Skeletal muscle satellite cell (primary cell): ENCODE results near the gene ZNF516.

ENCODE experiments used
- H3K27me3 ChIP-seq: 2 replicates; pipeline ENCODE4 v1.7.0; 2013; ENCODE audit warnings: low read length; ENCODE audit not compliant: control insufficient read depth, insufficient read depth
- H3K36me3 ChIP-seq: 2 replicates; pipeline ENCODE4 v1.7.0; 2013; ENCODE audit warnings: mild to moderate bottlenecking, control low read depth, low read length; ENCODE audit not compliant: insufficient read depth
- H3K4me1 ChIP-seq: 2 replicates; pipeline ENCODE4 v1.7.0; 2013; ENCODE audit warnings: low read length; ENCODE audit not compliant: control insufficient read depth, insufficient read depth
- H3K4me2 ChIP-seq: 2 replicates; pipeline ENCODE4 v1.7.0; 2013; ENCODE audit warnings: mild to moderate bottlenecking, low read length
- H3K4me3 ChIP-seq: 2 replicates; pipeline ENCODE4 v1.7.0; 2013; ENCODE audit warnings: low read length
- H3K9ac ChIP-seq: 2 replicates; pipeline ENCODE4 v1.7.0; 2013; ENCODE audit warnings: mild to moderate bottlenecking, low read depth, low read length, moderate library complexity
- H3K9me3 ChIP-seq: replicated peaks from 2 replicates; pipeline ENCODE4 v1.7.0; 2013; ENCODE audit warnings: mild to moderate bottlenecking, control low read depth, low read length

Gene ZNF516

DNA sequence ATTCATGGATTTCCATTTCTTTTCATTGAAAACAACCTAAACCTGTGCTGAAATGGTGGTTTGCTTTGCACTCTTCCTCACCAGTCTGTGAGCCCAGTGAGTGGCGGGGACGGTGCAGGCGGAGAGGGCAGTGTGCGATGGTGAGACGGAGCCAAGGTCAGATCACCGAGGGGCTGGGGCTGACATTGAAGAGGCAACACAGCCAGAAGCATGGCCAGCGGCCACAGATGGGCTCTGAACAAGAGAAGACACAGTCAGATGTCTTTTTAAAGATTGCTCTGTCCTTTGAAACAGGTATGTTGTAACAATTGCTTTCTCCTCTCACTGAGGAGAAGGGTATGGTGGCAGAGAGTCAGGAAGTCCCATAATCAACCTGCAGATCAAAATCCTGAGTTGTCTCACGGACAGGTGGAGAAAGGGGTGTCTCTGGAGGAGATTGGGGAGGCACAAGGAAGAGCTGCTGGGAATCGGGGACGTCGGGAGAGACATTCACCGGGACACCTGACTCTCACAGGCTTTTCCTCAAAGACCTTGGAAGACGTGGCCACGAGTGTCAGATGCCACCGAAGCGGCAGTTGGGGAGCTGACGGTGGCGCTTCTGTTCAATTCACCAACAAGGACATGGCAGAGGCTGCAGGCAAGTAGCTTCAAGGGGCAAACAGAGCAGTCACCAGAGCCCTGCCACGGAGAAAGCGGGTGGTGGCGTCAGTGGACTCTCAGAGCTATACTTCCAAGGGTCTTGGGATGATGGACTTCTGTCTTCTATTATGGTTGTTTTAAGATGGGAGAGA, 12.1 kb upstream of the ZNF516 start:
- Histone ChIP-seq H3K27me3 (peaks cover 20% of the 10 kb centered on the region), H3K9ac (no peak overlapping the region), H3K4me2 (no peak overlapping the region), H3K9me3 (no peaks in the 10 kb centered on the region), H3K36me3 (no peaks in the 10 kb centered on the region), H3K4me3 (no peak overlapping the region), H3K4me1 (no peaks in the 10 kb centered on the region)

DNA sequence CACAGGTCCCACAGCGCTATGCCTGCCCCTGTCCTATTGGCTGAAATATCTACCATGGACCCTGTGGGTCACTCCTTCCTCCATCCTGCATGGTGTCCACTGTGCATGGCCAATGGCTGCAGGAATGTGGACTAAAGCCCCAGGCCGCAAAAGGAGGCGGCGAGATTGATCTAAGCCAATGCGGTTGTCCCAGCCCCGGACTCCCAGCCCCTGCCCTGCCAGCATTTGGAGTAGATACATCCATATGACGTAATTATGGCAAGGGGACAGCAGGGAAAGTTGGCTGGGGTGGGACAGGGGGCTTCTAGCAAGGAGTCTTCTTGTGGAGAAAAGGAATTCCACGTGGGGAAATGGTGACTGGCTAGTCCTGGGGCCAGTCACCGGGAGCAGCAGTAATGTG, 11.4 kb upstream of the ZNF516 start:
- no peaks in the 10 kb centered on the region for H3K4me1 ChIP-seq
- H3K27me3 ChIP-seq, result peaks cover 20% of the 10 kb centered on the region
- H3K4me3 ChIP-seq, result no peak overlapping the region
- H3K9ac ChIP-seq, result no peak overlapping the region
- H3K9me3 ChIP-seq, result no peaks in the 10 kb centered on the region
- no peaks in the 10 kb centered on the region for H3K36me3 ChIP-seq
- H3K4me2 ChIP-seq, result no peak overlapping the region

DNA sequence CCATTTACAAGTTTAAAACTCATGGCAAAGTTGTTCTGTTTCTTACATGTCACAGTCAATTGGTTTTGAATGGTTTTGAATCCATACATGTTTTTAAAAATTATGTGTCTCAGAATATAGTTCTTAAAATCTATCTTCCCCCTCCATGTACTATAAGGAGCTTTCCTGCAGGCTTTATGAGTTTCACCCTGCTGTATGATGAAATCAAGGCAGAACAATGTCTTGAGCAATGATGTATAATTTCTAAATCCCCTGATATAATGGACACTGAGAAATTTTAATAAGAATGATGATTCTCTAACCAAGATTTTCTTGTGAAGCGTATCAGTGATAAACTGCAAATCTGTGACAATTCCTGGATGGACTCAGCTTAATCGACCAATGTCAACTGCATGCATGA, 10.6 kb upstream of the ZNF516 start:
- Histone ChIP-seq H3K36me3 (no peaks in the 10 kb centered on the region), H3K4me2 (no peak overlapping the region), H3K4me3 (no peak overlapping the region), H3K9ac (no peak overlapping the region), H3K27me3 (peaks cover 20% of the 10 kb centered on the region), H3K4me1 (no peaks in the 10 kb centered on the region), H3K9me3 (no peaks in the 10 kb centered on the region)

DNA sequence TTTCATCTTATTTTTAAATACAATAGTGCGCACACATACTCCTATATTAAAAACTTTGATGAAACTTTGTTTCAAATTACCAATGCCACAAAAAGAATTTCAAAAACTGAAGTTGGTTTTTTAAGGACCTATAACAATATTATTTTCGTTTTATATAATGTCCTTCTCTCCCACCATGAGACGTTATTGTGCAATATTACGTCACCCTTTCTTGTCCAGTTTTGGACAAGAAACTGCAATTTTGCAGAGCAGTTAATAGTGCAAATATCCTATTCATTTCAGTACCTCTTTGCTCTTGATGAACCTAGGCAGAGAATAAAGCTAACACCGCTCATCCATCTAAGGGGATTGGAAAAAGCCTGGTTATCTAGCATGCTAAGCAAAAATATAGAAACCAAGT, 9.7 kb upstream of the ZNF516 start:
- no peaks in the 10 kb centered on the region for H3K9me3 ChIP-seq
- no peaks in the 10 kb centered on the region for H3K36me3 ChIP-seq
- H3K4me2 ChIP-seq, result no peak overlapping the region
- no peak overlapping the region for H3K9ac ChIP-seq
- no peak overlapping the region for H3K4me3 ChIP-seq
- peaks cover 15% of the 10 kb centered on the region for H3K27me3 ChIP-seq
- H3K4me1 ChIP-seq, result no peaks in the 10 kb centered on the region

DNA sequence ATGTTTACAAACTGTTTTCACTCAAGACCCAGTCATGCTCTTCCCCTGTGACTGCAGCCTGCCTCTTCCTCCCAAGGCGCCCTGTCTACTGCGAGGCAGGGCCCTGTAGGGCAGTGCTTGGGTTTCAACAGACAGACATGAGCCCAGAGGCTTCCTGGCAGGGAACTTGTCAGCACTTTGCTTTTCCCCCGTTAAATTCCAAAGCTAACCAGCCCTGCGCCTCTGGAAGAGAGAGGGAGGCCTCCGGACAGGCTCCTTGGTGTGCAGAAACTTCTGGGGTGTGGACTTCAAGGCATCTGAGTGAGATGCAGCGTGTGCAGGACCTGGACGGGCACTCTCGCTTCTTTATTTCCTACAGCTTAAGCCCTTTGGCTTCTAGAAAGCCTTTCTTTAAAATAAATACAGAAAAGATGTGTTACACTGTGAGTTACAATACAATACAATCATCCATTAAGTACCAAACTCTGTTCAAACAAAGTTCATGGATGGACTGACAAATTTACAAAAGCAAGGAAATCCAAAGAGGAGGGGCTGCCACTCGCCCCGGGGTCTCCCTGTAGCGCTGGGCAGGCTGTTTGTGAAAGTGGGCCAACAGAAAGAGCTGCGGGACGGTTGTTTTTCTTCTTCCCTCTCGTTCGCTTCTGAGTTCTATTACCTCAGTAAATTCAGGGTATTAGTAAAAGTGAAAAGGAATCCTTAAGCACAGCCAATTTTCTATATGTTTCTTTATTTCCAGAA, 8.8 kb upstream of the ZNF516 start:
- Histone ChIP-seq H3K4me1 (no peaks in the 10 kb centered on the region), H3K4me3 (no peak overlapping the region), H3K27me3 (peaks cover 15% of the 10 kb centered on the region), H3K36me3 (no peaks in the 10 kb centered on the region), H3K4me2 (no peak overlapping the region), H3K9ac (no peak overlapping the region), H3K9me3 (no peaks in the 10 kb centered on the region)

DNA sequence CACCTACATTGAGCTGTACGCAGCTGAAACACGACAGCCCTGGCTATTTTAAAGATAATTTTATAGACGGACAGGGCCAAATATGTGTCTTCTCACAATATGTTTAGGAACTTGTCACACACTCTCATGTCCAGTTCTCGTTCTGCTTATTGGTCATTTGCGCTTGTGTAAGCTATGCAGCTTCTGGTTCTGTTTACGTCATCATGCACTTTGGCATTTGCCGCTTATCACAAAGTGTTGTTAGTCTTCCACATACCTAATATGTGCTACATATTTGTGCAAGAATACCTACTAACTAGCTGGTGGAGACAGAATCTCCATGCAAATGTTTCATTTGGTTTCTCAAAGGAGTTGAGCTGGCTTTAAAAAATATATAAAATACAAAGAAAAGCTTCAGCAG, 7.5 kb upstream of the ZNF516 start:
- Histone ChIP-seq H3K27me3 (peaks cover 15% of the 10 kb centered on the region), H3K4me3 (no peak overlapping the region), H3K36me3 (no peaks in the 10 kb centered on the region), H3K4me2 (no peak overlapping the region), H3K4me1 (no peaks in the 10 kb centered on the region), H3K9ac (no peak overlapping the region), H3K9me3 (no peaks in the 10 kb centered on the region)

DNA sequence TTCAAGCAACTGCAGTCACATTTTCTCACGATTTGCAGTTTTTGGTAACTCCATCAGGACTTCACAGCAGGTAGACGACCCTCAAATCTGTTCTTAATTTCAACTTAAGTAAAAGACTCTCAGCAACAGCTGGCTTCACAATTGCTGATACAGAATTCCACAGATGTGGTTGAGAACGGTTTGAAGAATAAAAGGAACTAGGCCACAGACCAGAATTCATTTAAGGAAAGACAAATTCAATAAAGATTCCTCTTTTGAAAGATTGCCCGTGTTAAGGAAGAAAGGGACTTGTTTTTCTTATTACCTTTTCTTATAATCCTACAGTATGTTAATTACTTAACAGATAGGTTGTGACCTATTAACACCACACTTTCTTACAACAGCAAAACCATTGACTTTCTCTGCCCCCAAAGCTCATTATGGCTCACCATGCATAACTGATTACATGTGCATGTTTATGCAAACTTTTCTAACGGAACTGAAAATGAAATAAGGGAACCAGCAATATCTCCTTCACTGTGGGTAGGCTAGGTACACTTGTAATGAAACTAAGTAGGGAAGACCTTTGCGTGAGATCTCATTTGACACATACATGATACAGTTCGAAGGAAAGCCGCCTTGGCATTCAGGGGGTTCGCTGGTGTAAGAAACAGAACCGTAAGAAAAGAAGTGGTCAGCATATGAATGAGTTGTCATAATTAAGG, 4.7 kb upstream of the ZNF516 start:
- Histone ChIP-seq H3K27me3 (peaks cover 11% of the 10 kb centered on the region), H3K4me1 (peaks cover 6% of the 10 kb centered on the region), H3K9me3 (no peaks in the 10 kb centered on the region), H3K36me3 (no peaks in the 10 kb centered on the region), H3K9ac (no peak overlapping the region), H3K4me3 (no peak overlapping the region), H3K4me2 (no peak overlapping the region)

DNA sequence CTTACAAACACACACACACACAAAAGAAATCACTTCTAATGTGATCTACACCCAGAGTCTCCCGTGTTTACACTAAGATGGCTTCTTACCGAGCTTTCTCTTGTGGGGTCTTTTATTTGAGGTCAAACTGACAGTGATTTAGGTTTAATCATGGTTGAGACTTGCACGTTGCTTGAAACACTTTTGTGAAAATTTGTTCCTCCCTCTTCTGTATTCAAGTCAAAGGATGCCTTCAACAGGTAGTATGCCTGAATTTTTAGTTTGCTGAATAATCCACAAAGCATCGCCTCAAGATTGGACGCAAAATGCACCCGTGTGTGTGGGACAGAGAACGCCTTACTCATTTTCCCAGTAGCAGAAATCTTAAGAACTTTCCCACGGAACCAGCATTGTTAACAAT, 4.0 kb upstream of the ZNF516 start:
- H3K9me3 ChIP-seq, result no peaks in the 10 kb centered on the region
- peaks cover 6% of the 10 kb centered on the region for H3K4me1 ChIP-seq
- H3K27me3 ChIP-seq, result peaks cover 11% of the 10 kb centered on the region
- H3K36me3 ChIP-seq, result no peaks in the 10 kb centered on the region
- no peak overlapping the region for H3K4me2 ChIP-seq
- H3K4me3 ChIP-seq, result no peak overlapping the region
- no peak overlapping the region for H3K9ac ChIP-seq

DNA sequence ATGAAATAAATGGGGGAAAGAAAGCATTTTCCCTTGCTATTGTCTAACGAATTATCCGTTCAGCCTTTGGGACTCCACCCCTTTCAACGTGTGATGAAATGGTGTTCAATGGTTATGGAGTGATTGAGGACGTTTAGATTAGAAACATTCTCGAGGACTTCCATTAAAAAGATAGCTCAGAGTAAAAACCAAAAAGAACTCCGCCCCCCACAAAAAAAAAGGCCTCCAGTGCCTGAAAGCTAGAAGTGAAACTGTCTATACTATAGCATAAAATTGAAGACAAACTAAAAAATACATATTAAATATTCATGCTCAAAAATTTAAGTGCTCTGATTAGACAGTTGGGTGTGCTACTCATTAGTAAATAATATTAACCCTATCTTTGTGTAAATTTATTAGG, 3.0 kb upstream of the ZNF516 start:
- Histone ChIP-seq H3K27me3 (peaks cover 3% of the 10 kb centered on the region), H3K9me3 (no peaks in the 10 kb centered on the region), H3K4me1 (peaks cover 6% of the 10 kb centered on the region), H3K4me3 (no peak overlapping the region), H3K4me2 (no peak overlapping the region), H3K36me3 (no peaks in the 10 kb centered on the region), H3K9ac (no peak overlapping the region)

DNA sequence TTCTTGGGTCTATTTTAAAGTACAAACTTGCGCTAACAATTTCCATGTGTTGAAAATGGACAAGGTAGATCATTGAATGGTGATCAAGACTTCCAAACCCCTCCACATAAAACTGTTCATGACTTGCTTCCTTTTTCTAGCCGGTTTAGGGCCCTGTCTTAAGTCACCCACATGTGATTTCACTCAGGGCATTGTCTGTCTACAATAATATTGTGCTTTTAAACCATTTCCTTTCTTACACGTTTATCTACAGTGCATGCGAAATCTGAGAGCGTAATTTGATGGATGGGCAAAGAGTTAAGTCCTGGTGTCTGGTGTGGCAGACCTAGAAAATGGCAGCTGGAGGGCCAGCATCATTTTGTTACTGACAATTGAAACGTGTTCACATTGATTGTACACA, 2.0 kb upstream of the ZNF516 start:
- Histone ChIP-seq H3K9ac (no peak overlapping the region), H3K4me1 (peaks cover 6% of the 10 kb centered on the region), H3K4me3 (no peak overlapping the region), H3K36me3 (no peaks in the 10 kb centered on the region), H3K9me3 (no peaks in the 10 kb centered on the region), H3K4me2 (no peak overlapping the region), H3K27me3 (no peaks in the 10 kb centered on the region)

DNA sequence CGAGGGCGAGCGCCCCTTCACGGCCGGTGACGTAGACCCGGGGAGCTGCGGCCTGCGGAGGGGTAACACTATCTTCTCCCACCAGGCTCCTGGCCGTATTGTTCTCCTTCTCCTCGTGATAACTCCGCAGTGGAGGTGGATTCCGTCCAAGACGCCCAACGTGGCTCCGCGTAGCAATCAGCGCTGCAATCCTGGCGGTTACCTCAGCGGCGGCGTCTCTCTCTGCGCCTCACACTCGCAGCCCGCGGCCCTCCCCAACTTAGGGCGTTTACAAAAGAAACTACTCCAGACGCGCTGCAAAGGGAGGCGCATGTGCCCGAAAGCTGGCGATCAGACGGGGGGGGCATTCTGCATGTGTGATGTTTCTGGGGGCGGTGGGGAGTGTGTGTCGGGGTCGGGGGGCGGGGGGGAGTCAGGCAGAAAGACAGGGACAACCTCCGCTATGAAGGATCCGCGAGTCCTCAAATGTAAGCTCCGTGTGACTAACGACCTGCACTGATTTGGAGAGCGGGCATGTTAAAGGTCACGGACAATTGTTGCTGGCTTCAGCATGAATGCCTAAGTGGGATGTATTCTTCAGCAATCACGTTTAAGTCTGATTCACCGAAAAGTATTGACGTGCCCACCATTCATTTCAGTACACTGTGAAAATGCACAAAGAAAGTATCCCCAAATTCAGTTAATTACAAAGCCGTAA, 1.3 kb upstream of the ZNF516 start:
- no peaks in the 10 kb centered on the region for H3K27me3 ChIP-seq
- H3K4me1 ChIP-seq, result peaks cover 6% of the 10 kb centered on the region
- peak overlapping the region; percentile 100 for H3K4me2 ChIP-seq
- no peaks in the 10 kb centered on the region for H3K36me3 ChIP-seq
- peak overlapping the region; percentile 50 for H3K9ac ChIP-seq
- peak overlapping the region; percentile 72 for H3K4me3 ChIP-seq
- no peaks in the 10 kb centered on the region for H3K9me3 ChIP-seq
